Measurements from ENCODE around the gene MFSD2A. TPM values are rescaled to one million over a fixed set of nuclear protein-coding genes. Genes with fewer than 3 reads are reported as not detected.

Gene MFSD2A
- total RNA-seq, 1 experiment from 2014 or later, result 19.9 TPM

DNA sequence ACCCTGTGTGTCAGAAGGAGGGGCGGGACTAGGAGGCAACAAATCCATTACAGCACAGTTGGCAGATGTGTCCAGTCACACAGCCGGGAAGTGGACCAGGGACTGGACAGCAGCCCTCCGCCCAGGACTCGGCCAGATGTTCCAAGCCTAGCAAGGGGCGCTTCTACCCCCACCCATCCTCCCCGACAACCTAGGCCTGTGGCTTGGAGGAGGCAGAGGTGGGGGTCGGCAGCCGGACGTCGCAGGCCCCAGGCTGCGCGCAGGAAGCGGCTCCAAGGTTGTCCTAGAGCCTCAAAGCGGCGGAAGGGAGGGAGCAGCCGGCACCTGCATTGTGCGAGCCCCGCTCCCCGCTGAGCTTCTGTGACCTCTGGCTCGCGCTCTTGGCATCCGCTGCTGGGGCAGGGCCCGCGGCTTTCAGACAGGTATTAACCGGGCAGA lies 32.7 kb upstream of the MFSD2A start:
- H3K14ac ChIP-seq (ENCODE audit: insufficient read depth, low read length), result peak overlapping the region; percentile 79
- peak overlapping the region in 2 of 3 experiments; percentile 76 to 86; a peak in 3 of 7 replicates for H3K27ac Mint-ChIP-seq

More for the DNA sequence above, 32.7 kb upstream of the MFSD2A start:
- H3K23ac ChIP-seq (ENCODE audit: insufficient read length, low read depth, low read length), result no peak overlapping the region
- H3K4me2 ChIP-seq (ENCODE audit: insufficient read depth, insufficient read length, low read length), result peak overlapping the region; percentile 76
- H3K27me3 ChIP-seq (ENCODE audit: insufficient read depth, low read length), result no peaks in the 10 kb centered on the region
- H3K9me3 ChIP-seq (ENCODE audit: control insufficient read depth, low read depth, low read length), result no peaks in the 10 kb centered on the region
- WGBS (ENCODE audit: extremely low coverage, insufficient read length, low lambda C conversion rate), result no CpG with 5 or more reads among the region's 25 CpGs
- H3K79me1 ChIP-seq (ENCODE audit: insufficient read depth, low read depth, low read length, poor library complexity, severe bottlenecking), result no peaks in the 10 kb centered on the region
- no peak overlapping the region for H4K91ac ChIP-seq (ENCODE audit: insufficient read length, low read depth, low read length)
- H3K18ac ChIP-seq (ENCODE audit: insufficient read length, low read depth, low read length), result no peak overlapping the region
- H3K27ac ChIP-seq (ENCODE audit: insufficient read length, low read depth, low read length), result no peak overlapping the region
- no peak overlapping the region for H2BK15ac ChIP-seq (ENCODE audit: low read depth, low read length)
- no peak overlapping the region for H3T11ph ChIP-seq (ENCODE audit: low read length)
- H4K8ac ChIP-seq (replicated peaks; ENCODE audit: insufficient read length, low read depth, low read length), result no peak overlapping the region
- no peak overlapping the region for H3K56ac ChIP-seq (ENCODE audit: insufficient read length, low read depth, low read length)
- no peaks in the 10 kb centered on the region for H4K20me1 ChIP-seq (ENCODE audit: control insufficient read depth, insufficient read depth, insufficient read length)
- H3K23me2 ChIP-seq (ENCODE audit: insufficient read length, low read depth, low read length, poor library complexity, severe bottlenecking), result peaks cover 2% of the 10 kb centered on the region
- no peaks in the 10 kb centered on the region for H3K79me2 ChIP-seq (ENCODE audit: insufficient read depth, low read length)
- no peak overlapping the region for H2BK12ac ChIP-seq (ENCODE audit: insufficient read length, low read depth, low read length)
- H2BK20ac ChIP-seq (ENCODE audit: low read depth, low read length, poor library complexity, severe bottlenecking), result no peak overlapping the region
- peaks cover 44% of the 10 kb centered on the region for H3K27me3 Mint-ChIP-seq (ENCODE audit: low read depth)
- peaks cover 28 to 32% of the 10 kb centered on the region in 2 experiments for H3K4me1 Mint-ChIP-seq
- H3K4me1 ChIP-seq (ENCODE audit: insufficient read depth, low read length), result peaks cover 6% of the 10 kb centered on the region; the same call in 1 of the 2 replicates
- H3K4me3 Mint-ChIP-seq, result peak overlapping the region; percentile 47 to 77; a peak in 4 of 5 replicates
- H3K36me3 Mint-ChIP-seq (ENCODE audit: insufficient read depth in 1 of 3, low read depth in 3 of 3), result 0 out of 7 replicates have a peak, but pooled peaks cover 0 to 1% (median 0%) of the 10 kb centered on the region in 3 experiments
- H3K9ac ChIP-seq (ENCODE audit: extremely low read depth, insufficient read length, low read length), result peak overlapping the region; percentile 38
- no peak overlapping the region for H4K5ac ChIP-seq (ENCODE audit: insufficient read length, low read depth, low read length)
- no peak overlapping the region for H2BK5ac ChIP-seq (ENCODE audit: insufficient read length, low read length)
- no peak overlapping the region for H3K4ac ChIP-seq (ENCODE audit: low read depth, low read length)
- H2AFZ ChIP-seq (ENCODE audit: low read length), result no peak overlapping the region
- peak; percentile 94 for DNase-seq
- TF ChIP-seq, protein P1, sequence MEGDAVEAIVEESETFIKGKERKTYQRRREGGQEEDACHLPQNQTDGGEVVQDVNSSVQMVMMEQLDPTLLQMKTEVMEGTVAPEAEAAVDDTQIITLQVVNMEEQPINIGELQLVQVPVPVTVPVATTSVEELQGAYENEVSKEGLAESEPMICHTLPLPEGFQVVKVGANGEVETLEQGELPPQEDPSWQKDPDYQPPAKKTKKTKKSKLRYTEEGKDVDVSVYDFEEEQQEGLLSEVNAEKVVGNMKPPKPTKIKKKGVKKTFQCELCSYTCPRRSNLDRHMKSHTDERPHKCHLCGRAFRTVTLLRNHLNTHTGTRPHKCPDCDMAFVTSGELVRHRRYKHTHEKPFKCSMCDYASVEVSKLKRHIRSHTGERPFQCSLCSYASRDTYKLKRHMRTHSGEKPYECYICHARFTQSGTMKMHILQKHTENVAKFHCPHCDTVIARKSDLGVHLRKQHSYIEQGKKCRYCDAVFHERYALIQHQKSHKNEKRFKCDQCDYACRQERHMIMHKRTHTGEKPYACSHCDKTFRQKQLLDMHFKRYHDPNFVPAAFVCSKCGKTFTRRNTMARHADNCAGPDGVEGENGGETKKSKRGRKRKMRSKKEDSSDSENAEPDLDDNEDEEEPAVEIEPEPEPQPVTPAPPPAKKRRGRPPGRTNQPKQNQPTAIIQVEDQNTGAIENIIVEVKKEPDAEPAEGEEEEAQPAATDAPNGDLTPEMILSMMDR (conservative IDR thresholded peaks at IDR 0.05), result no peak
- no peaks in the 10 kb centered on the region; a peak in 1 of 5 replicates for H3K9me3 Mint-ChIP-seq
- H2BK120ac ChIP-seq (ENCODE audit: low read depth, low read length, poor library complexity, severe bottlenecking), result no peak overlapping the region
- H2AK5ac ChIP-seq (ENCODE audit: insufficient read length, low read length), result no peak overlapping the region

Measured in H9 (cell line).